GM12878 (cell line): ENCODE results near the gene SIL1. TPM values are rescaled to one million over a fixed set of nuclear protein-coding genes. Genes with fewer than 3 reads are reported as not detected.

Source experiments
- ATAC-seq: fragments of 200-7000 bp; cut with Tn5 transposase; 3 replicates; pipeline ENCODE4 v1.9.1; 2020; ENCODE audit warnings: mild to moderate bottlenecking, moderate library complexity
- BruUV-seq: library from RNA; stranded (reverse); fragments of 400-500 nt; replicated peaks from 2 replicates; lab custom pipeline; 2021; lab: Mats Ljungman, UMichigan
- CTCF ChIA-PET: fragments of 300-600 bp; sonication (Branson Sonifier 250); formaldehyde crosslinking; extraction: SDS; loops from one replicate; lab custom pipeline; 2021; ENCODE audit warnings: inconsistent platforms; lab: Yijun Ruan, JAX
- POLR2A ChIA-PET: fragments of 350-600 bp; formaldehyde crosslinking; extraction: SDS; loops from one replicate; lab custom pipeline; 2021; ENCODE audit warnings: inconsistent platforms; lab: Charles Lee
- RAD21 ChIA-PET: fragments of 300-600 bp; sonication (Branson Sonifier 250); formaldehyde crosslinking; loops from one replicate; lab custom pipeline; 2023; ENCODE audit warnings: antibody characterized with exemption; ENCODE audit not compliant: unreplicated experiment; lab: Charles Lee
- SMC1A ChIA-PET: fragments of 300-600 bp; sonication (Branson Sonifier 250); formaldehyde crosslinking; loops from one replicate; lab custom pipeline; 2023; ENCODE audit not compliant: unreplicated experiment, uncharacterized antibody; lab: Charles Lee
- DNase-seq: peaks from one replicate; pipeline ENCODE4 v3.0.0-alpha.2; 2011; ENCODE audit warnings: low read depth, low spot score
- FAIRE-seq: peaks from 3 replicates; lab custom pipeline; 2011; peaks lifted over from hg19 to GRCh38; lab: Jason Lieb, UNC
- H2AFZ ChIP-seq: 2 replicates; pipeline ENCODE4 v1.6.0; 2011; ENCODE audit warnings: low read depth, low read length, control low read depth; ENCODE audit not compliant: control insufficient read depth
- H3K27ac ChIP-seq: 2 replicates; pipeline ENCODE4 v1.5.1; 2011; ENCODE audit warnings: control low read depth; ENCODE audit not compliant: control insufficient read depth, insufficient read depth
- H3K27me3 ChIP-seq, 2 experiments: replicated peaks in 1 of 2; 2 replicates each; pipeline versions ENCODE4 v1.6.0 to v1.6.1; 2011; ENCODE audit warnings: low read length in 1 of 2; ENCODE audit not compliant: control insufficient read depth in 2 of 2, insufficient read depth in 2 of 2
- H3K36me3 ChIP-seq, 2 experiments: 2 replicates each; pipeline ENCODE4 v1.5.1; 2011; ENCODE audit warnings: low read length in 1 of 2; ENCODE audit not compliant: control insufficient read depth in 2 of 2, insufficient read depth in 2 of 2
- H3K4me1 ChIP-seq: 2 replicates; pipeline ENCODE4 v1.6.1; 2011; ENCODE audit warnings: mild to moderate bottlenecking, low read length, moderate library complexity, mixed read lengths; ENCODE audit not compliant: control insufficient read depth, insufficient read depth
- H3K4me2 ChIP-seq: 2 replicates; pipeline ENCODE4 v1.6.0; 2011; ENCODE audit warnings: control low read depth; ENCODE audit not compliant: control insufficient read depth, insufficient read depth
- H3K4me3 ChIP-seq: fragments of 200-600 bp; sonication (generic); 2 replicates; pipeline ENCODE4 v1.5.1; 2016
- H3K79me2 ChIP-seq: 2 replicates; pipeline ENCODE4 v1.6.0; 2011; ENCODE audit warnings: low read length; ENCODE audit not compliant: control insufficient read depth, insufficient read depth
- H3K9ac ChIP-seq: 2 replicates; pipeline ENCODE4 v1.8.0; 2011; ENCODE audit warnings: low read length, control low read depth, mixed read lengths; ENCODE audit not compliant: control insufficient read depth, insufficient read depth
- H3K9me3 ChIP-seq: replicated peaks from 3 replicates; pipeline ENCODE4 v1.5.1; 2011; ENCODE audit warnings: mild to moderate bottlenecking, low read length; ENCODE audit not compliant: control insufficient read depth, insufficient read depth
- H4K20me1 ChIP-seq: 2 replicates; pipeline ENCODE4 v1.6.0; 2011; ENCODE audit not compliant: control insufficient read depth, insufficient read depth
- ATF7 ChIP-seq: fragments of 450-650 bp; IDR thresholded peaks from 2 replicates; pipeline ENCODE4 v1.6.1; 2016; ENCODE audit warnings: low read depth, mild to moderate bottlenecking
- BACH1 ChIP-seq: fragments of 450-650 bp; IDR thresholded peaks from 2 replicates; pipeline ENCODE4 v1.6.1; 2017; ENCODE audit warnings: mild to moderate bottlenecking, borderline replicate concordance
- ETV6 ChIP-seq, 2 experiments: fragments of 450-650 bp in 1 of 2; IDR thresholded peaks in 1 of 2; conservative IDR thresholded peaks in 1 of 2; 2 replicates each; pipeline ENCODE4 v1.6.1; 2014; ENCODE audit warnings: antibody characterized with exemption in 1 of 2, borderline replicate concordance in 1 of 2, low read depth in 1 of 2, mild to moderate bottlenecking in 1 of 2, moderate library complexity in 1 of 2
- NBN ChIP-seq: fragments of 450-650 bp; IDR thresholded peaks from 2 replicates; pipeline ENCODE4 v1.6.1; 2016
- NFYA ChIP-seq: IDR thresholded peaks from 2 replicates; pipeline ENCODE4 v1.6.1; 2011; ENCODE audit warnings: low read depth, mild to moderate bottlenecking, low read length, improper control_type of control experiment, borderline replicate concordance
- POU2F2 ChIP-seq: IDR thresholded peaks from 3 replicates; pipeline ENCODE4 v1.6.1; 2011; ENCODE audit warnings: low read depth, mild to moderate bottlenecking, low read length, borderline replicate concordance
- RB1 ChIP-seq: fragments of 450-650 bp; formaldehyde crosslinking; IDR thresholded peaks from 2 replicates; pipeline ENCODE4 v1.6.1; 2017; ENCODE audit warnings: mild to moderate bottlenecking, borderline replicate concordance
- SMC3 ChIP-seq: IDR thresholded peaks from 2 replicates; pipeline ENCODE4 v1.6.1; 2011; ENCODE audit warnings: low read length, improper control_type of control experiment, borderline replicate concordance
- YBX1 ChIP-seq: fragments of 450-650 bp; IDR thresholded peaks from 2 replicates; pipeline ENCODE4 v1.6.1; 2016; ENCODE audit warnings: antibody characterized with exemption
- WGBS: methylation state at CpG from one replicate; pipeline ENCODE4 v1.1.6; 2016; ENCODE audit warnings: low lambda C conversion rate; ENCODE audit not compliant: insufficient replicate concordance, insufficient coverage; ENCODE audit errors: missing lambda C conversion rate; 5-methylcytosine and 5-hydroxymethylcytosine counted together
- in situ Hi-C: fragments of 300-500 bp; cut with MboI; formaldehyde crosslinking; loops from 9 replicates; pipeline ENCODE4 v1.14.3; 2018; ENCODE audit warnings: mixed read lengths
- intact Hi-C: fragments of 100-400 bp; cut with micrococcal nuclease; formaldehyde crosslinking; loops from one replicate; pipeline ENCODE4 v1.14.2; 2022; ENCODE audit not compliant: unreplicated experiment
- polyA plus RNA-seq, 11 experiments: library from polyadenylated mRNA; depleted of rRNA in 4 of 11; unstranded in 6 of 11; stranded (reverse) in 5 of 11; fragments of >200 nt; fragmentation: Nextera tagmentation in 4 of 11; fragmentation: Illumina TruSeq in 1 of 11; extraction: Ambion mirVana in 4 of 11; extraction: Trizol in 1 of 11; gene quantifications; 1 replicate in 1 of 11; 2 replicates in 10 of 11; pipeline versions ENCODE4 v1.2.1 to v1.2.3, GENCODE V29; 2011 to 2016; ENCODE audit warnings: inconsistent platforms in 2 of 11, missing spikeins in 2 of 11, low read depth in 1 of 11
- total RNA-seq, 4 experiments: library from RNA; depleted of rRNA in 3 of 4; stranded (reverse); fragments of >200 nt in 3 of 4; fragmentation: Illumina TruSeq in 1 of 4; extraction: Trizol in 1 of 4; gene quantifications; 2 replicates each; pipeline versions ENCODE4 v1.2.1 to v1.2.3, GENCODE V29; 2013 to 2021
- TF ChIP-seq, protein P1 (sequence below): fragments of 450-650 bp; formaldehyde crosslinking; IDR thresholded peaks from 2 replicates; pipeline ENCODE4 v1.4.0; 2022; ENCODE audit warnings: mild to moderate bottlenecking, moderate library complexity
- TF ChIP-seq, protein P2 (sequence below): fragments of 450-650 bp; IDR thresholded peaks from 2 replicates; pipeline ENCODE4 v1.6.1; 2016; ENCODE audit warnings: mild to moderate bottlenecking
- TF ChIP-seq, protein P3 (sequence below), 3 experiments: IDR thresholded peaks in 2 of 3; conservative IDR thresholded peaks in 1 of 3; 2 replicates each; pipeline ENCODE4 v1.5.1; 2011; ENCODE audit warnings: low read depth in 3 of 3, low read length in 3 of 3, mild to moderate bottlenecking in 3 of 3, control low read depth in 2 of 3, moderate library complexity in 2 of 3, inconsistent platforms in 1 of 3, mixed read lengths in 1 of 3; ENCODE audit not compliant: control insufficient read depth in 2 of 3, insufficient read depth in 1 of 3; ENCODE audit errors: extremely low read depth in 1 of 3
- TF ChIP-seq, protein P4 (sequence below): IDR thresholded peaks from 2 replicates; pipeline ENCODE4 v1.6.1; 2012; ENCODE audit warnings: low read depth, low read length, improper control_type of control experiment

Gene SIL1
- total and polyA plus RNA-seq, 10 of the 15 experiments (the other 5 are each of a cell fraction or from before 2014, with no cell fraction given) = 4.1 to 49.8 (median 29.4) TPM

DNA sequence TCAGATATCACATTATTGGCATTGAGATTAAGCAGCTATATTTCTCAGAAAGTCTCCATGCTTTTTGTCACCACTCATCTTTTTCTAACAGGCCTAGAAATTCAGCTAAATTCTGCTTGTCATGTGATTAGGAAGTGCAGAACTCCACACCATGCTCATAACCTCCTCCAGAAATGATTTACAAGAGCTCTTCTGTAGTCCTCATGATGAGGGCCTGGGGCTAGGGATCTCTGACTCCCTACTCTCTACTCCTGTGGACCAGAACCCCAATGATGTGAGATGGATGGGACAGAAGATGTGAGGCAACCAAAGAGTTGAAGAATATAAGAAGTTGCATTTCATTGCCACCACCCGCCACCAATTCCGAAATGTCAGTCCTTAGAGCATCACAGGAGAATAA lies 16.5 kb upstream of the SIL1 start (continued):
- TF ChIP-seq, protein P1, sequence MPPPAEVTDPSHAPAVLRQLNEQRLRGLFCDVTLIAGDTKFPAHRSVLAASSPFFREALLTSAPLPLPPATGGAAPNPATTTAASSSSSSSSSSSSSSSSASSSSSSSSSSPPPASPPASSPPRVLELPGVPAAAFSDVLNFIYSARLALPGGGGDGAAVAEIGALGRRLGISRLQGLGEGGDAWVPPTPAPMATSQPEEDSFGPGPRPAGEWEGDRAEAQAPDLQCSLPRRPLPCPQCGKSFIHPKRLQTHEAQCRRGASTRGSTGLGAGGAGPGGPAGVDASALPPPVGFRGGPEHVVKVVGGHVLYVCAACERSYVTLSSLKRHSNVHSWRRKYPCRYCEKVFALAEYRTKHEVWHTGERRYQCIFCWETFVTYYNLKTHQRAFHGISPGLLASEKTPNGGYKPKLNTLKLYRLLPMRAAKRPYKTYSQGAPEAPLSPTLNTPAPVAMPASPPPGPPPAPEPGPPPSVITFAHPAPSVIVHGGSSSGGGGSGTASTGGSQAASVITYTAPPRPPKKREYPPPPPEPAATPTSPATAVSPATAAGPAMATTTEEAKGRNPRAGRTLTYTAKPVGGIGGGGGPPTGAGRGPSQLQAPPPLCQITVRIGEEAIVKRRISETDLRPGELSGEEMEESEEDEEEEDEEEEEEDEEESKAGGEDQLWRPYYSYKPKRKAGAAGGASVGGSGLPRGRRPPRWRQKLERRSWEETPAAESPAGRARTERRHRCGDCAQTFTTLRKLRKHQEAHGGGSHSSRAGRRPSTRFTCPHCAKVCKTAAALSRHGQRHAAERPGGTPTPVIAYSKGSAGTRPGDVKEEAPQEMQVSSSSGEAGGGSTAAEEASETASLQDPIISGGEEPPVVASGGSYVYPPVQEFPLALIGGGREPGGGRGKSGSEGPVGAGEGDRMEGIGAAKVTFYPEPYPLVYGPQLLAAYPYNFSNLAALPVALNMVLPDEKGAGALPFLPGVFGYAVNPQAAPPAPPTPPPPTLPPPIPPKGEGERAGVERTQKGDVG = no peak

DNA sequence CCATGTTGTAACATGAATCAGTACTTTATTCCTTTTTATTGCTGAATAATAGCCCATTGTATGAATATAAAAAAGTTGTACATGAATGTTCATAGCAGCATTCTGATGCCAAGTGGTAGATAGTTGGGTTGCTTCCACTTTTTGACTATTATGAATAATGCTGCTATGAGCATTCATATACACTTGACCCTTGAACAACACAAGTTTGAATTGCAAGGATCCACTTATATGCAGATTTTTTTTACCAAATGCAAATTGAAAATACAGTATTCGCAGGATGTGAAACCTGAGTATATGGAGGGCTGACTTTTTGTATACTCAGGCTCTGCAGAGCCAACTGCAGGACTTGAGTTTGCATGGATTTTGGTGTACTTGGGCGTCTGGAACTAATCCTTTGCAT lies 14.7 kb upstream of the SIL1 start:
- Histone ChIP-seq H3K27ac (no peak overlapping the region), H3K79me2 (no peaks in the 10 kb centered on the region), H3K36me3 (no peaks in the 10 kb centered on the region), H3K4me3 (no peak overlapping the region), H2AFZ (no peak overlapping the region), H3K9ac (no peak overlapping the region), H3K27me3 (no peaks in the 10 kb centered on the region), H4K20me1 (no peaks in the 10 kb centered on the region), H3K4me1 (no peaks in the 10 kb centered on the region), H3K4me2 (no peak overlapping the region), H3K9me3 (no peaks in the 10 kb centered on the region)
- DNase-seq (no peak), ATAC-seq (no peak), FAIRE-seq (no peak)
- POLR2A ChIA-PET = no interaction called here
- in situ Hi-C loops = no loop called here
- TF ChIP-seq YBX1 (no peak), SMC3 (no peak), POU2F2 (no peak), NFYA (no peak), NBN (no peak), ATF7 (no peak), ETV6 (conservative IDR thresholded peaks at IDR 0.05 in 1 of 2, IDR thresholded peaks at IDR 0.05 in 1 of 2; ENCODE audit: borderline replicate concordance in 1 of 2, low read depth in 1 of 2) (no peak), BACH1 (no peak), RB1 (no peak)
- TF ChIP-seq, protein P2, sequence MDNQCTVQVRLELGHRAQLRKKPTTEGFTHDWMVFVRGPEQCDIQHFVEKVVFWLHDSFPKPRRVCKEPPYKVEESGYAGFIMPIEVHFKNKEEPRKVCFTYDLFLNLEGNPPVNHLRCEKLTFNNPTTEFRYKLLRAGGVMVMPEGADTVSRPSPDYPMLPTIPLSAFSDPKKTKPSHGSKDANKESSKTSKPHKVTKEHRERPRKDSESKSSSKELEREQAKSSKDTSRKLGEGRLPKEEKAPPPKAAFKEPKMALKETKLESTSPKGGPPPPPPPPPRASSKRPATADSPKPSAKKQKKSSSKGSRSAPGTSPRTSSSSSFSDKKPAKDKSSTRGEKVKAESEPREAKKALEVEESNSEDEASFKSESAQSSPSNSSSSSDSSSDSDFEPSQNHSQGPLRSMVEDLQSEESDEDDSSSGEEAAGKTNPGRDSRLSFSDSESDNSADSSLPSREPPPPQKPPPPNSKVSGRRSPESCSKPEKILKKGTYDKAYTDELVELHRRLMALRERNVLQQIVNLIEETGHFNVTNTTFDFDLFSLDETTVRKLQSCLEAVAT = no peak
- TF ChIP-seq, protein P3, sequence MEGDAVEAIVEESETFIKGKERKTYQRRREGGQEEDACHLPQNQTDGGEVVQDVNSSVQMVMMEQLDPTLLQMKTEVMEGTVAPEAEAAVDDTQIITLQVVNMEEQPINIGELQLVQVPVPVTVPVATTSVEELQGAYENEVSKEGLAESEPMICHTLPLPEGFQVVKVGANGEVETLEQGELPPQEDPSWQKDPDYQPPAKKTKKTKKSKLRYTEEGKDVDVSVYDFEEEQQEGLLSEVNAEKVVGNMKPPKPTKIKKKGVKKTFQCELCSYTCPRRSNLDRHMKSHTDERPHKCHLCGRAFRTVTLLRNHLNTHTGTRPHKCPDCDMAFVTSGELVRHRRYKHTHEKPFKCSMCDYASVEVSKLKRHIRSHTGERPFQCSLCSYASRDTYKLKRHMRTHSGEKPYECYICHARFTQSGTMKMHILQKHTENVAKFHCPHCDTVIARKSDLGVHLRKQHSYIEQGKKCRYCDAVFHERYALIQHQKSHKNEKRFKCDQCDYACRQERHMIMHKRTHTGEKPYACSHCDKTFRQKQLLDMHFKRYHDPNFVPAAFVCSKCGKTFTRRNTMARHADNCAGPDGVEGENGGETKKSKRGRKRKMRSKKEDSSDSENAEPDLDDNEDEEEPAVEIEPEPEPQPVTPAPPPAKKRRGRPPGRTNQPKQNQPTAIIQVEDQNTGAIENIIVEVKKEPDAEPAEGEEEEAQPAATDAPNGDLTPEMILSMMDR (IDR thresholded peaks at IDR 0.05 in 2 of 3, conservative IDR thresholded peaks at IDR 0.05 in 1 of 3; ENCODE audit: control insufficient read depth in 2 of 3, extremely low read depth in 1 of 3, insufficient read depth in 1 of 3, low read depth in 3 of 3, low read length in 3 of 3) = no peak
- TF ChIP-seq, protein P4, sequence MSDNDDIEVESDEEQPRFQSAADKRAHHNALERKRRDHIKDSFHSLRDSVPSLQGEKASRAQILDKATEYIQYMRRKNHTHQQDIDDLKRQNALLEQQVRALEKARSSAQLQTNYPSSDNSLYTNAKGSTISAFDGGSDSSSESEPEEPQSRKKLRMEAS = no peak
- SMC1A ChIA-PET = no interaction called here
- intact Hi-C loops = no loop called here
- RAD21 ChIA-PET = no interaction called here
- WGBS = 40% methylated on average over 2 of the region's 2 CpGs
- CTCF ChIA-PET = no interaction called here
- no TSS peak for BruUV-seq
